GM12801 (cell line): ENCODE data around the gene CACNA1S.

Experiments used
- TF ChIP-seq, protein P1 (sequence below): IDR thresholded peaks from one replicate; pipeline ENCODE4 v1.5.1; 2011; ENCODE audit warnings: control low read depth; ENCODE audit not compliant: insufficient read length; ENCODE audit errors: extremely low read depth

The CACNA1S gene

DNA sequence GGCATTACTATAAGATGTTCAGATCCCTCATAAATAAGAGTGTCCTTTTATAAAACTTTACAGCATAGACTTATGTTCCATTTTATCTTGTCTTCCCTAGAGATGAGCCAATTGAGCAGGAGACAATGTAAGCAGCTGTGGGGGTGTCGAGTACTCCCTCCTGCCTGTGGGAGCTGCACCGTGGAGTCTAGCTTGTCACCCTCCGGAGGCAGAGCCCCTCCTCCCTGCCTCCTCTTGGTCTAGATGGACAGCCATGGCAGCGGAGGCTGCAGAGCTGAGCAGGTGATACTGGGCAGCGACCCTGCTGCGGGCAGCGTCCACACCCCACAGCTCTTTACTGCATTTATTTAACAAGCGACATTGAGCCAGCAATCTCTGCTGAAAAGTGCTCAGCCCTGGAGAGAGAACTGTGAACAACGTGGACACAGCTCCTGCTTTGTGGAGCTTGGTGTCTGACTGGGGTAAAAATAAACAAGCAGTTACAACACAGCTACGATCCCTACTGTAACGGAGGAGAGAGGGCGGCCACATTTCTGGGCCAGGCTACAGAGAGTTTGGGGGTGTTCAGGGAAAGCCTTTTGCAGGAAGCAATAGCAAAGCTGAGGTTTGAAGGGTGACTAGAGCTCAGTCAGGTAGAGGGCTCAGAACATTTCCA lies 75.9 kb downstream of the CACNA1S start:
- TF ChIP-seq, protein P1, sequence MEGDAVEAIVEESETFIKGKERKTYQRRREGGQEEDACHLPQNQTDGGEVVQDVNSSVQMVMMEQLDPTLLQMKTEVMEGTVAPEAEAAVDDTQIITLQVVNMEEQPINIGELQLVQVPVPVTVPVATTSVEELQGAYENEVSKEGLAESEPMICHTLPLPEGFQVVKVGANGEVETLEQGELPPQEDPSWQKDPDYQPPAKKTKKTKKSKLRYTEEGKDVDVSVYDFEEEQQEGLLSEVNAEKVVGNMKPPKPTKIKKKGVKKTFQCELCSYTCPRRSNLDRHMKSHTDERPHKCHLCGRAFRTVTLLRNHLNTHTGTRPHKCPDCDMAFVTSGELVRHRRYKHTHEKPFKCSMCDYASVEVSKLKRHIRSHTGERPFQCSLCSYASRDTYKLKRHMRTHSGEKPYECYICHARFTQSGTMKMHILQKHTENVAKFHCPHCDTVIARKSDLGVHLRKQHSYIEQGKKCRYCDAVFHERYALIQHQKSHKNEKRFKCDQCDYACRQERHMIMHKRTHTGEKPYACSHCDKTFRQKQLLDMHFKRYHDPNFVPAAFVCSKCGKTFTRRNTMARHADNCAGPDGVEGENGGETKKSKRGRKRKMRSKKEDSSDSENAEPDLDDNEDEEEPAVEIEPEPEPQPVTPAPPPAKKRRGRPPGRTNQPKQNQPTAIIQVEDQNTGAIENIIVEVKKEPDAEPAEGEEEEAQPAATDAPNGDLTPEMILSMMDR: no peak

DNA sequence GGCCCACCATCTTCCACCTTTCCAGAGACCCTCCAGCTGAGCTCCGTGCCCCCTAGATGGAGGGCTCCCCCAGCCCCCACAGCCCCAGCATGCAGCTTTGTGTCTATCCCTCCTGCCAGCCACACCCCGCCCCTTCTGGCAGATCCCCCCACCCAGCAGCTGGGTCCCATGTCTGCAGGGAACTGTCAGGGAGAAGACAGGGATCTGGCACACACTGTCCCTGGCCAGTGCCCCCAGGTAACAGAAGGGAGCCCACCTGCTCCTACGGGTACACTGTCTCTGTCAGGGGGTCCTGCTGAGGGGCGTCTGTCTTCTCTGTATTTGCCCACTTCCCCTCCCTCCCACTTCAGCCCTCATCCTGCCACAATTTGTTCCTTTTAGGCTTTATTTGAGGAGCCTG lies 77.6 kb downstream of the CACNA1S start:
- TF ChIP-seq, protein P1: no peak

DNA sequence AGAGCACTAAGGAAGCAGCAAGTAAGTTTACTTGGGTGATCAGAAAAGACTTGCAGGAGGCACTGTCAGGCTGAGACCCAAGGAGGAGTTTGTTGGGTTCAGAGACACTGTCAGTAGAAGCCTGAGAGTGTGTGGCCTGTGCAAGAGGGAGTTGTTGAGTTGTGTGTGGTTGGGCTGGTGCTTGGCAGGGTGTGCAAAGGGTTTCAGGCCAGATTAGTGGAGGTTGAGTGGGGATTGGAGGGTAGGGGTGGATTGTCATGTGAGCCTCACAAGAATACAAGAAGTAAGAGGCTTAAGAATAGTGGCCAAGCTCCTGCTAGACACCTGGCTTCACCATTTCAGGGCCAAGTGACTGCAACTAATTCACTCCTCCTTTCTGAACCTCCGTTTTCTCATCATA lies 79.8 kb downstream of the CACNA1S start:
- TF ChIP-seq, protein P1: no peak

DNA sequence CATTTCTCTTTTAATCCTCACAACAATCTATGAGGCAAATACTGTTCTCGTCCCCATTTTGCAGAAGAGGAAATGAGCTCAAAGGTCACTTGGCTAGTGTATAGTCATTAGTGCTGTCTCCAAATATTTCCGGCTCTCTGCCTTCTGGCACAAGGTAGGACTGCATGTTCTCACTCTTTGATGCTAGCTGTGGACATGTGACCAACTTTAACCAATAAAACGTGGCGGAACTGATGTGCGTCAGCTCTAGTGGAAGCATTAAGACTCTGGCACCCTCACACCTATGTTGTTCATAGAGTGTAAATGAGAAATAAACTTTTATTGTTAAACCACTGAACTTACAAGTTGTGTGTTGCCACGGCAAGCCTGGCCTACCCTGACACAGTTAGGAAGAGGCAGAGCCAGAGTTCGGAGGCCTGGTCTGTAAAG lies 83.8 kb downstream of the CACNA1S start:
- TF ChIP-seq, protein P1: no peak

DNA sequence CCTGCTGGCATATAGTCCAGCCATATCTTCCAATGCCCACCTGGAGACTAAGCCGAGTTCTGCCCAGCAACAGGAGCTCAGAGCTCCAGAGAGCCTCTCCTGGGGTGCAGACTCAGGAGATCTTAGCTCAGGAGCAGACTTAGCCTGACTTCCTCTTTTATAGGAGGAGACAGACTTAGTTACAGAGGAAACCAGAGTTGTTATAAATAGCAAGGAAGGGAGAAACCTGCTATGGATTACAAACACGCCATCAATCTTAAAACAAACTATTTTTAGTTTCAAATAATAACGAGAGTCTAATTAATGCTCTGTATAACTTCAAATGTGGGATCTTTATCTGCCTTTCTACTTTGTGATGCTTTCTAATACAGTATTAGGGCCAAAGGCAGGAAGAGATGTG lies 85.4 kb downstream of the CACNA1S start:
- TF ChIP-seq, protein P1: no peak

DNA sequence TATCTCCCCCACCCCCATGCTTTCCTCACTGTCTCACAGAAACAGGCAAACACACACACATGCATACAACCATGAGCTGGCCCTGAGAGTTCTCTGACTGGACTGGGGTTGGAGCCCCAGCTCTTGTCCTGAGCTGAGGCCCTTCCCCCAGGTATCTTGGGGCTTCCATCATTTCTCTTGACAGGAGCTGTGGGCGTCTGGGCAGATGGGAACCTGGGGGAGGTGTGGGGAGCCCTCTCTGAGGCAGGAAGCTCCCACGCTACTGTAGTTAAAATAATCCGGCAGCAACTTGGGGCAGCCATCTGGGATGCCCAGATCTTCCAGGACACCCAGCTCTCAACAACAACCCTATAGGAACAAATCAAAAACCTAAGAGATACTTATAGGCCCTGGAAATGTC lies 86.0 kb downstream of the CACNA1S start:
- TF ChIP-seq, protein P1: no peak

DNA sequence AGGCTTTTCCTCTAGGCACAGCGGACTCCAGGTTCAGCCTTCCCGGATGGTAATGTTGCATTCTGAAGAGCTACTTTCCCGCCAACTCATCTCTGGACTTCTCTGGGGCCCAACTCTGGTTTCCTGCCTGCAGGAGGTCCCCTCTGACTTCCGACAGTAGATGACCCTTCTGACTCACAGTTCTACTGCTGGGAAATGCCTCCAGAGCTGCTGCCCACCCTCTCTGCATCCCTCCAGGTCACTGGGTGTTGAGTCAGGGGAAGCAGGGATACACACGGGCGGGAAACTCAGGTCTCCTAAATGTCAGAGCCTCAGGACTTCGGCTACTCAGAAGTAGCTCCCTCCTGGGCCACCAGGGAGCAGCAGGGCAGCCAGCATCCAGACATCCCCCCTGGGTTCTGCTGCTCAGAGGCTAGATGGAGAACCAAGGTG lies 86.6 kb downstream of the CACNA1S start:
- TF ChIP-seq, protein P1: no peak
